PFSK-1 (cell line): ENCODE data around the gene ST7.

ENCODE experiments used
- POLR2AphosphoS5 ChIP-seq: IDR thresholded peaks from 2 replicates; pipeline ENCODE4 v1.6.1; 2012; ENCODE audit warnings: low read depth, mild to moderate bottlenecking, control low read depth, low read length, moderate library complexity
- REST ChIP-seq, 2 experiments: IDR thresholded peaks; 2 replicates each; pipeline versions ENCODE4 v1.6.1 to v1.8.0; 2011 to 2012; ENCODE audit warnings: low read depth in 2 of 2, low read length in 2 of 2, control low read depth in 1 of 2, inconsistent platforms in 1 of 2, mild to moderate bottlenecking in 1 of 2, moderate library complexity in 1 of 2; ENCODE audit not compliant: insufficient read depth in 1 of 2
- SIN3A ChIP-seq: IDR thresholded peaks from 2 replicates; pipeline ENCODE4 v1.6.1; 2012; ENCODE audit warnings: mild to moderate bottlenecking, low read length, moderate library complexity, borderline replicate concordance; ENCODE audit not compliant: insufficient read depth

- TF ChIP-seq SIN3A (no peak), POLR2AphosphoS5 (no peak), REST (IDR thresholded peaks at IDR 0.05; ENCODE audit: insufficient read depth in 1 of 2, low read depth in 2 of 2, low read length in 2 of 2) (no peak)
These were observed 235.8 kb downstream of the ST7 start for GRCh38 chr7:117188949-117189592.
